Measurements from ENCODE around the gene RAPGEF5.
A peak's percentile ranks its signal among the peaks of the same experiment; 100 is the strongest.

Gene RAPGEF5

DNA sequence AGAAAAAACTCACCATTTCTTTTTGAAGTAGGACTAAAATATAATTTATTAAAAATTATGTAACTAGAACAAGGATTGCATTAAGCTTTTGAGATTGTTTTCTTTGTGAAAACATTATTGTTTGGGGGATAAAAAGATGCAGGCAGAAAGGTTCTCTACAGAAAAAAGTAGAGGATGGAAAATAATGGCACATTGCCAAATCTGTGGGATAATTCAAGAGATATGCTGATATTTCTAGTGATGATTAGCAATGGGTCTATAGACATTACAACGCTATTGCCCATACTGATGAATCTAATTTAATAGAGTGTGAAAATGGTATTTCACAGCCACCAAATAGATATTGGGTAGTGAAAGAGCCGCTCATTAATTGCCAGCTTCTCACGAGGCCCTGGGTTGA, 204.3 kb downstream of the RAPGEF5 start:
- no peak for DNase-seq (ENCODE audit: low read depth)

DNA sequence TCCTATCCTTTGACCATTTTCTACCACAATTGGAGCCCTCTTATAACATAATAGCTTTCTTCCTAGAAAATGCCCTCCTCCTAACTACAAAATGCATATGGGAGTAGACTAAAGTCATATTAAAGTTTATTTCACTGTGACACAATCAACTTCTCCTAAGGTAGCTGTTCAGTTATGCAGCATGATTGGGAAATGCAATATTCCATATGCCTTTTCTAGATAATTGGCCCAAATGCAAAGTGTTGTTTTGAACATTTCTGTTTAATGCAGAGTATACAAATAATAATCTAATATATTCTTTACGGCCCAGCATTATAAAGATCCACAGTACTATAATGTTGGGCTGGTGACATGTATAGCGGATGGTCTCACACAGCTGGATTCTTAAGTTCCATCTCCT, 205.1 kb downstream of the RAPGEF5 start:
- no peak for DNase-seq (ENCODE audit: low read depth)

DNA sequence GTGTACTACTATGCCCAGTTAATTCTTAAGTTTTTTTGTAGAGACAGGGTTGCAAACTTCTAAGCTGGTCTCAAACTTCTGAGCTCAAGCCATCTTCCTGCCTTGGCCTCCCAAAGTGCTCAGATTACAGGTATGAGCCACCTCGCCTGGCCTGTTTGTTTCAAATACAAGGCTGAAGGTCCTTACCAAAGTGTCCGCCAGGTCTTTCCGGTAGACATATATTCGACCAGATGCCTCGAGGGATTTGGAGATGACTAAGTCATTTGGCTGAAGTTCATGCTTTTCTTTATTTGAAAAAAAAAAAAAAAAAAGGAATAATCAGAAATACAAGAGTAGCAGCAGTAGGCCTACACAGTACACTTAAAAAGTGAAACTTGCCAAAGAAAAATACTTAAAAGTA, 206.7 kb downstream of the RAPGEF5 start:
- no peak for DNase-seq (ENCODE audit: low read depth)

DNA sequence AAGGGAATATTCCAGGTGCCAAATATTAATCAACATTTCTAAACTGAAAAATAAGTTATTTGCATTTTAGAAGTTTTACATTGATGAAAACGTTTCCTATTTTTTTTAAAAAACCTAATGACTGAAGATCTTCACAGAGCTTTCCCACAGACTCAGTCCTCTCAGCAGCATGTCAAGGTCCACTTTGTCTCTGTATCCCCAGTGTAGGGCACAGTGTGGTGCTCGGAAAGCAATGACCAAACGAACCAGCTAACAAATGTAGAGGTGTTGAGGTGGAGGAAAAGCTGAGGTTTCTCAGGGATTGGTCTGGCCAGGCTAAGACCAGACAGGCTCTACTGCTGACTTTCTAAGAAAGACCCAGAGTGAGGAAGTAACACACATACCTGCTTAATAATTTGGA, 209.1 kb downstream of the RAPGEF5 start:
- no peak for DNase-seq (ENCODE audit: low read depth)

DNA sequence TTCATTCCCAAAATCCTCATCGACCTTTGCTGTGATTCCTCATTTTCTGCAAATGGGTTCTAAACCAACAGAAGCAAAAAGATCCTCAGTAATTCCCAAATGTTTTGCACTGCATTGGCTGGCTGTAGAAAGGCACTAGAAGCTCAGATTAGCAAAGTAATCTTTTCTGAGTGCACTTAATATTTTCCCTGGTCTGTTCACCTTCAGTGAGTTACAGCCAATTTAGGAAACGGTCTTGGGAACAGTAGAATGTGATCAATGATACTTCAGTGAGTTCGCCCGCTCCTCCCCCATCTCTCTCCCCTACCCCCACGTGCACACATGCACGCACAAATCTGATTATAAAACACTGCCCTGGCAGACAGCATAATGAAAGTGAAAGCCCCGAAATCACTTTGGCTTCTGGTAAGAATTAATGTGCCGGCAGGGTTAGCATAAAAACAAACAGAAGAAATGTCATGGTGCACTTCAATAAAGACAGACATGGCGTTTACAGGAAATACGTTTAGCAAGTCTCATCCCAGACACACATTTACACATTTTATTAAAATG, 209.9 kb downstream of the RAPGEF5 start:
- no peak for DNase-seq (ENCODE audit: low read depth)

DNA sequence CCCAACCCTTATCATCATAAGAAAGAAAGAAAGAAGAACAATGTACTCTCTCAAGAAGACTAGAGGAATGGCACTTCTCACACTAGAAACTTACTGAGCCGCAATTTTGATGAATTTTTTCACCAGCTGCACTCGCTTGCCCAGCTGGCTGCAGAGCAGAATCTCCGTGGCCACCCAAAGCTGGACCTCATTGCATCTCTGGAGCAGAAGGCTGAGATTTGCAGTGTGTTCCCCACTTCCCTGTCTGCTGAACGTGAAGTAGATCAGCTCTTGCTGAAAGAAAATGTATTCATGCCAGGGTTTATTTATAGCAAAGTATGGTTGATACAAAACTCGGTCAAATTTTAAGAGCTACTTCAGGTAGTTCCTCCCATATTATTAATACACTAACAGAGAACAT, 212.0 kb downstream of the RAPGEF5 start:
- DNase-seq (ENCODE audit: low read depth): no peak

DNA sequence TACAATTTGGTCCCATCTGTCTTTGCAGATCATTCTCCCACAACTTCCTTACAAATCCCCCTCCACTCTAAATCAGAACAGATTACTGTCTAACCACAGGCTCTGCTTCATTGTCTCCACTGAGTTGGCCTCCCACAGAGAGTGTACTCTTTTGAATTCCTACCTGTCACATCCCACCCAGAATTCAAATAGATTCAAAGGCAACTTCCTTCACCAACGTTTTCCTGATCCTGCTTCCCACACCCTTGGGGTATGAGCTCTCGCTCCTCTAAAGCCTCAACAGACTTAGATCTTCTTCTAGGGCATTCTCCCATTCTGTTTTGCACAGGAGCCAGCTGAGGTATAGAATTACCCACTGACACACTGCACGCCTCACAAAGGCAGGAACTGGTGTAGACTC, 213.5 kb downstream of the RAPGEF5 start:
- no peak for DNase-seq (ENCODE audit: low read depth)

DNA sequence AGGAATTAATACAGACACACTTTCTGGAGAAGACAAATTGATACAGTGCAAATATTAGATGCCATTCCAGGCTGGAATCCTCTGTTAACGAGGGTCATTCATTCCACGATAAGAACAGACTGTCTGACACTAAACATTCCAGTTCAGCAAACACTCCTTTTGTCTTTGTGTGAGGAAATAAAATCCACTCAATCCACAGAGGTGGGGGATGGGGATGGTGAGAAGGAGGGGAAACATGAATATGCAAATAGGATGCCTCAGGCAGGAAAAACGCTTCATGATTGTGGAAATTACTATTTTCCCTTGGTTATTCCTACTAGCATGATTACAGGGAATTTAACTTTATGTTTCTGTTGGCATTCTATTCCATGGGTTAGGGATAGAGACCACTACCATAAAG, 214.4 kb downstream of the RAPGEF5 start:
- DNase-seq (ENCODE audit: low read depth): no peak

DNA sequence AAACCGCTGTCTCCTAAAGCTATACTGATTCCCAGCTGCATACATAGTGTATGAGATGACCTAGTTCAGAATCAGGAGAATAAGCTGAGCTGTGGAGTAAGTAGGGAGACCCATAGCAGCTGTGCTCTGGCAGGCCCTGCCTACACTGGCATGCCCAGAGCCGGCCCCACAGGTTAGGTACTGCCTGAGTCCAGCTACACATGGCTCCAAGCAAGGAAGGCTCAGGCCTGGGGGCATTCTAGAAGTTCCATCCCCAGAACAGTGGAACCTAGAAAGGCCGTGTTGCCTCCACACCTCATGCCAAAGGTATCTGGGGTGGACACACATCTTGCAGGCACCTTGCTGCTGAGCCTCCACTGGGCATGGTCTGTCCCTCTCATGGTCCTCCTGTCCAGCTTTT, 215.6 kb downstream of the RAPGEF5 start:
- DNase-seq (ENCODE audit: low read depth): no peak

DNA sequence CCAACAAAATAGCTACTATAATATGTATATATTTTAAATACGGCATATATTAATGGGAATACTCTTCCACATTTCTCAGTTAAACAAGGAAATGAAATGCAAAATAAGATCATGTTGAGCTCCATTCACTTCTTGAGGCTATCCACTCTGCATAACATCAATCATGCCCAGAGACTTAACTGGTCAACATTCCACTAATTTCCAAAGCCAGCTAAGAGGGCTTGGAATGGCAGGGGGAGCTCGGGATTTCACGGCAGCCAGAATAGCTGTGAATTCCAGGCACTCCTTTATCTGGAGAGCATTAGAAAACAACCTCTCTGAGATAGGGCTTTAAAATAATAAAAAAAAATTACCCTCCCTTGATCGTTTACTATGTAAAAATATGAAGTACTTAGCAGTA, 216.4 kb downstream of the RAPGEF5 start:
- DNase-seq (ENCODE audit: low read depth): no peak

DNA sequence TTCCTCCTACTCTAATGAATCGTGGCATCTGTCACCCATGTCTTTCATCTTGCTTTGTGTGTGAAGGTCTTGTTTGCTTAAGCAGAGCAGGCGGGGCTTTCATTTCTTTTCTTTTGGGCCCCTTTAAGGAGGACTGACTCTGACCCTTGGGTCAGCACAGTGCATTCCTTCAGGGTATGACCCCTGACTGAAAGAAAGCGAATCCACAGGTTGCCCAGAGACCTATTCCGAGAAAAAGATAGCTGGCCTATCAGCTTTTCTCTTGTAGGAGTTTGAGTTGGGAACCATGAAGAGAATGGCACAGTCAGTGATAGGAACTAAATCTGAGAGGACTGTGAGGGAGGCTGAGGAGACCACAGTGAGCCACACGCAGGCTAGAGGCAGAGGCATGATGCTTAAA, 218.1 kb downstream of the RAPGEF5 start:
- DNase-seq (ENCODE audit: low read depth): no peak

DNA sequence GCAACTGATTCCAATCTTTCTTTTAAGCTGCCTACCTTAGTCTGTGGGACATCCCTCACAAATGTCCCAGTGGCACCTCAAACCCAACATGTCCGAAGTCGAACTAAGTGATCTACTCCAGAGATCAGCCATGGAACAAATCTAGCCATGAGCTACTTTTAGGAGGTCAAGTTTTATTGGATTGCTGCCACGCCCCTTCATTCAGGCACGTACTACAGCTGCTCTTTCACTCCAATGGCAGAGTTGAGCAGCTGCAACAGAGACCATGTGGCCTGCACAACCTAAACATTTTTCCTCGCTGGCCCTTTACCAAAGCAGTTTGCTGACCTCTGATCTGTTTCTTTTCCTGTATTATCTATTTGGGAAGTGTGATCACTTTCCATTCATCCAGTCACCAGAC, 218.8 kb downstream of the RAPGEF5 start:
- DNase-seq (ENCODE audit: low read depth): no peak

DNA sequence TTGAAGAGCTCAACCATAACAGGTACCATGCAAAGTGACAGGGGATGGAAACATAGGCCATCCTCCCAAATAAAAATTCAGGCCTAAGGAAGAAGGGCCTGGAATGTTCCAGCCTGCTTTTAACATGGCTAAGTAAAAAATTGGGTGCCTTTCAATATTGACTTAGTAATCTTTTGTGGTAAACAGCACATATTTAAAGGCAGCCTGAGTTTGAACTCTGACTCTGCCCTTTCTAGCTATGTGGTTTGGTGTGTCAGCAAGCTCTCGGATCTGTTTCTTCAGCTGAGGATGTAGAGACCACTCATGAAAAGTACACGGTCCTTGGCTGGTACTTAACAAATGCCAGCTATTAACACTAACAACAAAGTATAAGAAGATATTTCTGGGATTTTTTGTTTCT, 219.5 kb downstream of the RAPGEF5 start:
- peak; percentile 67 for DNase-seq (ENCODE audit: low read depth)

DNA sequence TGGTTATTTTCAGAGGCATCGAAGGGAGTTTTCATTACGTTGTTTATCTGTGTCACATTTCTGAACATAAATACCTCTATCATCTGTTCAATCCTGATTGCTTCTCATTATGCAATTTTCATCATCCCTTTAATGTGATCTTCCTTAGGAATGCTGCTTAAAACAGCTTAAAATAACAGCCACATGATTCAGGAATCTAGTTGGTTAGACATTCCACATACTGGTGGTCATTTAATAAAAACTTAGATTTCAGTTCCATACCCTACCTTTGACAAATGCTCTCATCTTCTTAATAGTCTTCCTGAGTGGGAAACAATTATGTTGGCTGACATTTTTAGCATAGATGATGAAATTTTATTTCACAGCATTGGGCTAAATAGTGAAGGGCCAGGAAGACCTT, 219.9 kb downstream of the RAPGEF5 start:
- DNase-seq (ENCODE audit: low read depth): no peak

DNA sequence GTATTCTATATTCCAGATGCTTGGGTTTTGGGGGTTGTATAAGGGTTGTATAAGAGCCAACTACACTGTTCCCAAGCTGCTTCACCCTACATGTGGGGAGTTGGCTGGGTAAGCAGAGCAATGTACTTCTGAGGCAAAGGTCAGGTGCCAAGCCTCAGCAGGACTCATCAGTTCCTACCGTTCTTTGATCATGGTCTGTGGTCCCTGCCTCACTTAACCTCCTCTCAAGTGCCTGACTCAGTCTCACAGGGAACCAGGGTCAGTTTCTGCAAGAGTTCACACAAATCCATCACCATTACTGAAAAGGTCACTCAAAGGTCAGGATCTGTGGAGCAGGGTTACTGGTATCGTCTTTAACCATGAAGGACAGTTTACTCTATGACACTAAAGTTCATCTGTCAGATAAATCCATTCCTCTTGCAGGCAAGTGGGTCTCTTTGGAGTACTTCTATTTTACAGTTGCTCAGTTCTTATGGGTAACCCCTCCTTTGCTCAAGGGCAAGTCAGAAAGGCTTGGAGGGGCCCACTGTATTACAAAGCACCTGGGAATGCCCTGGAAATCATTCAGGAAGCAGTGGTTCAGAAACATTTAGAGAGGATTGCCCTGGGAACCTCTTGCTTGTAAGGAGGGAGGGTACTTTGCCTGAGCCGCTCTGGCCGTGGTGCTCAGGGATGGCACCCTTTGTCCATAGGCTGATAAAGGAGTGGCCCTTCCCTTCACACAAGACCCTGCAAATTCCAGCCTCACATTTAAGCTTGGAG, 227.0 kb downstream of the RAPGEF5 start:
- no peak for DNase-seq (ENCODE audit: low read depth)

DNA sequence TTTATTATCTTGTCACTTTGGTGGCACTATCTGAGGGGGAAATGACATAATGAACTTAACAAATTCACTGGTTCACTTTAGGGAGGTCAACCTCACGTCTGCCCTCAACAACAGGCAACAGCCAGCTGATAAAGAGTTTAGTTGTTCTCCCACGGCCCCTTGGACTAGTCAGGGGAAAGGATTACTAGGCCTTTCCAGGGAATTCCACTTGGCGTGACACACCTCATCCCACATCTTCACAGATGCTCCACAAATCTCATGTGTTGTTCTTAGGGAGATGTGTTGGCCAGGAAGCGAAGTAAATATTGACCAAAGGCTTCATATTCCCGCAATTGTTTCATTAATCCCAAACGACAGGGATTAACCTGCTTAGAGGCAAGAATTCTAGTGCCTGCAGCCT, 227.8 kb downstream of the RAPGEF5 start:
- DNase-seq (ENCODE audit: low read depth): no peak

DNA sequence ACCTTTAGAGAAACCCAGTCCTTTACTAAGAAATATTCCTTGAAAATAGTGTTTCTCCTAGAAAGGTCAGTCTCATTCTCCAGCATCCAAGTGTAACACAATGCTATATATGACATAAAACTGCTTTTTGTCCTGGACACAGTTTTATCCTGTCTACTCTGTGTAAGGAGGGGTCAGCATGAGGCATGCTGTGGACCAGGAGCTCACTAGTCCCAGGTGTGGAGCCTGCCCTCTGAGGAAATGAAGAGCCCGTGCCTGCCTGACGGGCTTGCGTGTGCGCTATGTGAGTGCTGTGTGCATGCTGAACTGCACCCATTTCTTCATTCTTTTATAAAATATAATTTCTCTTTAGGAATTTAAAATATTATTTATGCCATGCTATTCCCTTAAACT, 228.4 kb downstream of the RAPGEF5 start:
- DNase-seq (ENCODE audit: low read depth): no peak

DNA sequence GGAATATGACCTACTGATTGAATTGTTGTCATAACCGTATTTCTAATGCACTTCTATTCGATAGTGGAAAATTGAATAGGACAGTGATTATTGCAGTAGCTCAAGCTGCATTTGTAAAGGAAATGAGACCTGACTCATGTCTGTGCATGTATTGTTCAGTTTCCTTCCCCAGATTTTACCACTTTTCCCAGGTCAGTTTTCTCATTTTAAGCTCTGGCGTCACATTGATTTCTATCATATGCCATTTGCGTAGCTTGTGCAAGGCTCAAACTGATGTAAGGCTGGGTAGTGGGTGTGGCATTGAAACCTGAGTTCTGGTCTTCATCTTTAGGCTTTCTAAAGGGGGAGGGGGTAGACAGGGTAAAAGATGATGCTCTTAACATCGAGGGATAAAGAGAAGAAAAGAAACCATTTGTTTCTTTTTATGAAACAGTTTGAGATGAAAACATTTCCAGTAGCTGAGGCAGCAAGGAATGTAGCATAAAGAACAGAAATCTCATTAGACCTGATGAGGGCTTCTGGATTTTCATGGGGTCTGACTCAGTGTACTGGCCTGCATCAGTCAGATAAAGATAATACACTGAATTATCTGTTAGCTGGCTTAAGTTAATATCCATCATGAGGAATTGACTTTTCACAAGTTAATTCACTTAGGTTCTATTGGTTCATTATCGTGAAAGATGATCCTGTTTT, 229.0 kb downstream of the RAPGEF5 start:
- DNase-seq (ENCODE audit: low read depth): no peak

DNA sequence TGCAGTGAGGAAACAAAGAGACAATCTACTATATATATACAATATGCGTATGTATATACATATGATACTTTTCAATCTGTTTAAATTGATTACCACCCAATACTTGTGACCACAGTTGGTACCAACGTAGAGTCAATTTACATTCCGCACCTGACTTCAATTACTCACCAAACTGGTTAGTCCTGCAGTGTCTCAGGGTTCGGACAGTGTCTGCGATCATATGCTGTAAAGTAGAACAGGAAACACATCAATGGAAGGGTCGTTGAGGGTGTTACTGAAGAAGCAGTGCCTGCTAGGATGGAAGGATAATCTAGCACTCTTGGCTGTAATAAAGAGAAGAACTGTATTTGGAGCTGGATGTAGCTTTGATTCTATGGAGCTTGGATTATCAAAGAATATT, 231.5 kb downstream of the RAPGEF5 start:
- DNase-seq (ENCODE audit: low read depth): no peak

DNA sequence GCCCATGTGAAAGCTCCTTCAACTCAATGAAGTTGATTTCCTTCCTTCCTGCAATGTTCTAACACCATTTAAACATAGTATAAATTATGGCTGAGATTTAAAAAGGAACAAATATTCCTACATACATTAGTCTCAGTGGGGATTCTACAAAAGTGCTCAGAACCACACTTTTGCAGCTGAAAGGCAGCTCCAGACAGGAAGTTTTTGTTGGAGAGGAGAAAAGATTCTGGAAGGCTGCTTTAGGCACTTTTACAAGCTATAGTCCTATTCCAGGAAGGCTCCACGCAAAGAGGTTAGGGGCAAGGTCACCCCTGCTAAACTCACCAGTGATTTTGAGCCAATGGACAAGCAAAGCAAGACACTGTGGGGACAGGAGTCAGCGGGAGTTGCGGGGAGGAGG, 232.0 kb downstream of the RAPGEF5 start:
- DNase-seq (ENCODE audit: low read depth): no peak

DNA sequence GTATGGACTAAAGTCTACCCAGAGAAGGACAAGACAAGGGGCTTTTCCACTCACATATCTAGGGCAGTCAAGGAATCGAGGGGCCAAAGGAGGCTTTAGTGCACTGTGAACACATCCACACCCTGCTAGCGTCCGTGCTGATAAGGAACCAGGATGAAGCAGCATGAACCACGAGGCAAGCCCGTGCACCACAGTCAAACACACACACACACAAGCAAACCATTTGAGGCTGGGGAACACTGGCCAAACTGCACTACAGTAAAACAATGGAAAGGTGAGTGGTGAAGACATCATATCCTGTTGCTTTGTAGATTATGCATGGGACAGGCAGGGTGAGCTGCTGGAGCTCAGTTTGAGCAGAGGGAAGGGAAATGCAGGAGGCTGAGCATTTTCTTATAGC, 233.8 kb downstream of the RAPGEF5 start:
- no peak for DNase-seq (ENCODE audit: low read depth)

DNA sequence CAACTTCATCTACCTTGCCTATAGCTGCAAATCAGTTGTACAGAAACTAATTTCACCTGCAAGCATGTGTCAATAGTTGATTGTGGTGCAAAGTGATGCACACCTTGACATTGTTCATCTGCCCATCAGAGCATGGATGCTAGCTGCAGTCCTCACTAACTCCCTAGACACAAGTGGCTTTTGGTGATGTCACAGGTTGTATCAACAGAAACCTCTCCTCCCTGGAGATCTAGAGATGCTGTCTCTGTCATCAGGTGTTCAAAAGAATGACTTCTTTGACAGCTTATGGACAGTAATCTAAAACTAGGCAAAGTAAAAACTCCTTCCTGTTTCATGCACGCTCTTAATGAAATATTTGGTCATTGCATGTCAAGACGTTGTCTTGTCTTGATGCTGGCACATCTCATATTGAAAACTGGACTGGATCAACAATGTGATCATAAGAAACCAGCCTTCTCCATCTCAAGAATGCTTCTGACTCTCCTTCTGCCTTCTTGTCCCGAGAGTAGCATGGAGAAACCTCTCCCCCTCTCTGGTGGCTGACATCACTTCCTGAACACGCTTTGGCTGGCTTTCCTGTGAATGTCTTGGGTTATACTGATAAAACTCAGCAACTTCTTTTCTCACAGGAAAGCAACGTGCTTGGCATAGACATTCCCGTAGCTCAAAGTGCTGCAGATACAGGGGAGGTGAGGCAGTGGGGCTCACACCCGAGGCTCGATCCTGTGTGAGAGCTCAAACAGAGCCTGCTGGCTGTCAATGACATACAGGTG, 235.1 kb downstream of the RAPGEF5 start:
- DNase-seq (ENCODE audit: low read depth): no peak

Data from stromal cell of bone marrow (primary cell).